Activated naive CD4-positive, alpha-beta T cell treated with anti-CD3 and anti-CD28 coated beads, Interleukin-2, amount 50 U/mL, for 72 hours (primary cell): ENCODE measurements around the gene H19. TPM values are rescaled to one million over a fixed set of nuclear protein-coding genes. Genes with fewer than 3 reads are reported as not detected.

Experiments
- ATAC-seq, 2 donors: fragments of 150-1000 bp; cut with Tn5 transposase; 2 replicates each; pipeline ENCODE4 v1.10.0; 2021; ENCODE audit warnings: mild to moderate bottlenecking in 2 of 2, moderate library complexity in 2 of 2
- DNase-seq, 2 donors: peaks; one replicate each; pipeline ENCODE4 v3.0.0; 2021 to 2022; ENCODE audit warnings: low spot score in 2 of 2
- H3K27ac Mint-ChIP-seq, 2 donors: one replicate each; pipeline ENCODE4 v1.8.0; 2022; ENCODE audit warnings: mild to moderate bottlenecking in 2 of 2, mixed read lengths in 2 of 2
- H3K36me3 Mint-ChIP-seq, 2 donors: one replicate each; pipeline ENCODE4 v1.8.0; 2022; ENCODE audit warnings: mixed read lengths in 2 of 2
- H3K9me3 Mint-ChIP-seq, 2 donors: one replicate each; pipeline ENCODE4 v1.8.0; 2022; ENCODE audit warnings: mixed read lengths in 2 of 2
- total RNA-seq, 2 donors: library from RNA; stranded (reverse); gene quantifications; one replicate each; pipeline ENCODE4 v1.2.3, GENCODE V29; 2022

Gene H19
- total RNA-seq, 2 donors from 2014 or later: 0.64 TPM; not detected in 1

DNA sequence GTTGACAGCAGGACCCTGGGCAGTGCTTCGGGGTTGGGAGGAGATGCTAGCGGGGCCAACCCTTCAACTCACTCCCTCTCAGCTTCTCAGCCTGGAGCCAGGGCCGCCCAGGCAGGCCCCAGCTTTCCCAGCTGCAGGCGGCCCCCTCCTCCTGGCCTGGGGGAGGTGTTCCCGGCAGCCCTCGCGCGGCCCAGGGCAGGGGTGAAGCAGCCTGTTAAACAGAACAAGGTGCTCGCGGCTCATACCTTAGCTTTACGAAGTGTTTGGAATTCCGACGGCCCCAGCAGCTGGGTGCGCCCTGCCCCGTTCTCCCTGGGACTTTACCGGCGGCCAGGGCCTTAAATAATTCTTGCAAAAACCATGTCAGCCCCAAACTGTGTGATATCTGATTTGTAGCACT is 33.3 kb downstream of the H19 start:
- Mint-ChIP-seq H3K27ac (no peak overlapping the region), H3K9me3 (no peaks in the 10 kb centered on the region), H3K36me3 (no peaks in the 10 kb centered on the region)
- DNase-seq (no peak), ATAC-seq (no peak)

DNA sequence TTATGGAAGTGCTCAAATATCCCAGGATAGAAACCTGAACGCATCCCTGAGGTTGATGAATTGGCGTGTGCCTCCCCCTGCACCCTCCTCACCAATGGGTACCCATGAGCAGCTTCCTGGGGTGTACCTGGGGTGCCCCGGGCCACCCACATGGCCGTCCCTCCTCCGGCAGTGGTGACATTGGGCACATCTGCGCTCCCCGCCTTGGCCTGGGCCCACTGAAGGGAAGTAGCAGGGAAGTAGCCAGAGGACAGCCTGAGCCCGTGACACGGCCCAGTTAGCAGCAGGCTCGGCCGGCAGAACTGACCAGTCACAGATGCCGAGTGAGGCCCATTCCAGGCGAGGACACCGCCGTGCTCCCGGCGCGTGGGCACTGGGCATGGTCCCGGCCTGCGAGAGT is 33.8 kb downstream of the H19 start:
- DNase-seq (no peak), ATAC-seq (no peak)
- no peaks in the 10 kb centered on the region for H3K9me3 Mint-ChIP-seq
- no peaks in the 10 kb centered on the region for H3K36me3 Mint-ChIP-seq
- H3K27ac Mint-ChIP-seq: no peak overlapping the region

DNA sequence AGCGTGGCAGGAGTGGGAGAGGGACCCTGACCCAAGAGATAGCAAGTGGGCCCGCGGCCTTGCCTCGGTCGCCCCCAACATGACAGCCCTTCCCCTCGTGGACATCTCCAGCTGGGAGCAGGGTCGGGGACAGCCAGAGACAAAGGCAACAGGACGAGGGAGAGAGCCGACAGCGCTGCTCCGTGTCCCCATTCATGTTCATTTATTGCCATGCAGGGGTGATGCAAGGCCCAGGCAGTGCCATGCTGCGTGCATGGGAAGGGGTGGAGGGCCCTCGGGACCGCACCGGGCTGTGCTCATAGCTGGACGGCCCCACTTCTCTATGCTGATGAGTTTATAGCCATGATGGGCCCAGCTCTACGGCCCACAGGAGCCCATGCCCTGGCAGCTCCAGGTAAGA is 37.9 kb downstream of the H19 start:
- Mint-ChIP-seq H3K36me3 (no peaks in the 10 kb centered on the region), H3K27ac (no peak overlapping the region), H3K9me3 (no peaks in the 10 kb centered on the region)
- ATAC-seq: no peak
- DNase-seq: no peak

DNA sequence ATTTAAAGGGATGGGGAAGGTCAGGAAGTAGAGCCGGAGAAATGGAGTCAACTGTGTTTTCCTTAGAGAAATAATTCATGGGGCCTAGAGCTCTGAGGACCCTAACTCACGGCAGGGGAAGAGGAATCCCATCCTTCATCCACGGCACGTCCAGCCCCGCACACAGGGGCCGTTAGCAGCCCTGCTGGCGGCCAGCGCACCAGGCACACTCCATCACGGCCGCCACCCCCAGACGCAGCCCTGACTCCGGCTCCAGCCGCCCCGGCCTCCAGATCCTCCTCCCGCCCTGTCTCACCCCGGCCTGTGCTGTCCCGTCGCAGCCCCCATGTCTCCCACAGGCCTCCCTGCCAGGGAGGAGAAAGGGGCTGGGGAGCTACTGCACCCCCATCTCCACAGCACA is 39.3 kb downstream of the H19 start:
- ATAC-seq: no peak
- Mint-ChIP-seq H3K9me3 (no peaks in the 10 kb centered on the region), H3K36me3 (no peaks in the 10 kb centered on the region), H3K27ac (no peak overlapping the region)
- no peak for DNase-seq

DNA sequence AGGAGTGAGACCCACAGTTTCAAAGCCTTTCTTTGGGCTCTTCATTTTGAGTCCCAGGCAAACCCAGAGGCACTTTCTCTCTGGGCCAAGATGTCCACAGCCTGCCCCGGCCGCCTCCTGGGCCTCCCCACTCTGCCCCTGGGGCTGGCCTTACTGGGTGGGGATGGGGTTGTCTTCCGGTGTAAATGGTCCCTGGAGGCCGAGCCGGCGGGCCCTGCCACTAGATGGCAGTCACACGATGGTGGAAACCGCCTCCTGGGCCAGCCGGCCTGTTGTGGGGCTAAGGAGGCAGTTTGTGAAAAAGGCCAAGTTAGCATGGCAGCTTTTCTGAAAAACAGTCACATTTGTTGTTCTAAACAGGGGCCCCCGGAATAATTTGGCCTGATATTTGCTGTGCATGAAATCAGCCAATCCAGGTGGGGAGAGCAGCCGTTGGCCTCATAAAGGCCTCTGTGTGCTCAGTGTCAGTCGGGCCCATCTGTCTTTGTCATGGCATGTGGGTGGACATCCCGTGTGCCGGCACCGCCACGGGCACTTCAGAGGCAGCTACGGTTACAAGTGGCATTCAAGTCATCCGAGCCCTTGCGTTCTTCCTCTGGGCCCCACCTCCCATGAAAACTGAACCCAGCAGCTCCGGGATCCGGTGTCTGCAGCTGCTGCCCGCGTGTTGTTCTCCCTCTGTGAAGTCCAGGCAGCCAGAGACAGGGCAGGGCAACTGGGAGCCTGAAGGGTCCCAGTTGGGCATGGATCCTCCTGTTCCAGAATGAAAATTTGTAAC is 44.0 kb downstream of the H19 start:
- DNase-seq: no peak
- peak; percentile 56 to 77 for ATAC-seq
- Mint-ChIP-seq H3K36me3 (no peaks in the 10 kb centered on the region), H3K9me3 (no peaks in the 10 kb centered on the region), H3K27ac (no peak overlapping the region)

DNA sequence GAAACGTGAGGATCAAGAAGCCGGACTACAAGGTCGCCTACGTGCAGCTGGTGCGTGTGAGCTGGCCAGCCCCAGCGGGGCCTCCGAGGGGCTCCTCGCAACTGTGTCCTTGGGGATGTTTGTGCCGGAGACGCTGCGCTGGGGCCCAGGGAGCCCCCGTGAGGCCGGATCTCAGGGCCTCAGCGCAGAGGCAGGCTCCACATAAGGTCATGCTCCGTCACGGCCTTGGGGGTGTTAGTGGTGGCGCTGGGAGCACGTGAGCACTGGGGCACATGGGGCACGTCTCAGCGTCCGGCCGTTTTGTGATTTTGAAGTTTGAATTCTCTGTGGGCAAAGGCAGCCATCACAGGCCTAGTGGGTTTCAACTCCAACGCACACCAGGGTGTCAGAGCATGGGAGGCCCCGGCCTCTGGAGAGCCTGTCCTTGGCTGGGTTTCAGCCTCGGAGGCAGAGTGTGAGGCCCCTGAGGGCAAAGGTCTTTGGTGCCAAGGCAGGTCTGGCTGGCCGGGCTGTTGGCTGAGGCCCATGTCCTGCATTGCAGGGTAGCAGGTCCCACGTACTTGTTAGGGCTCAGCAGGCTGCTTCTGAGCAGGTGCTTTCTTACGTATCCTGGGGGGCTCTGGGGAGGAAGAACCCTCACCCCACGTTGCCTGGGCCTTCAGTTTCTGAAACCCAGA is 44.7 kb downstream of the H19 start:
- no peaks in the 10 kb centered on the region for H3K9me3 Mint-ChIP-seq
- H3K36me3 Mint-ChIP-seq: no peaks in the 10 kb centered on the region
- ATAC-seq (no peak), DNase-seq (no peak)
- no peak overlapping the region for H3K27ac Mint-ChIP-seq

DNA sequence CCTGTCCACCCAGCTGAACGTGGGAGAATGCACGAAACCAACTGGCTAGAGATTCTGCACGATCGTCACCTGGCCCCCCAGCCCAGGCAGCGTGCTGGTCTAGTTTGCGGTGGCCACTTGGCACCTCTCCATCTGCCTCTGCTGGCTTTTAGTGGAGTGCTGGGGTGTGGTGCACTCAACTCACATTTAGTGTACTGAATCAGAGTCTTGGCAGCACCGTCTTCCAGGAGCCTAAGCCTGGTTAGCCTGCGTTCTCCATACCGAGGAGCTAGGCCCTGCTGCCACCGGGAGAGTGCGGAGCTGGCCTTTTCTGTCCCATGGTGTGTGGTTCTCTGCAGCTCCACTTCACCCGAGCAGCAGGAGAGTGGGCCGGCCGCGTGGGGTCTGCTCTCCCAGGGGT is 47.7 kb downstream of the H19 start:
- H3K9me3 Mint-ChIP-seq: no peaks in the 10 kb centered on the region
- ATAC-seq: no peak
- no peaks in the 10 kb centered on the region for H3K36me3 Mint-ChIP-seq
- H3K27ac Mint-ChIP-seq: no peak overlapping the region
- DNase-seq: no peak

DNA sequence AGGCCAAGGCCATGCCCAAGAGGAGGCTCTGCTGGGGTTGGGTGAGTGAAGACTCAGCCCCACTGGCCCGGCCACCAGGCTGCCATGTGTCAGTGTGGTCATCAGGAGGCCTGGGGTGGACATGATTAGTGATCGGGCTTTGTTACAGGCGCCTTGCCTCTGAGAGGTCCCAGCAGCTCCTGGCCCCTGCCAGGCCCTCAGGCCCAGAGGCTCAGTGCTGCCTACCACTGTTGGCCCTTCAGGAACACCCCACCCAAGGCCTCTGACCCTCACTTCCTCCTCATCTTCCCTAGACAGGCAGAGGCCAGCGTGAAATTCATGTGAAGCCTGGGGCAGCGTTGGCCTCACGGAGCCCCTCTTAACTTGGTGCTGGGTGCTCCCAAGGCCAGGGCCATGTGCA is 48.3 kb downstream of the H19 start:
- no peaks in the 10 kb centered on the region for H3K36me3 Mint-ChIP-seq
- no peak overlapping the region for H3K27ac Mint-ChIP-seq
- ATAC-seq: no peak
- DNase-seq: no peak
- H3K9me3 Mint-ChIP-seq: no peaks in the 10 kb centered on the region

DNA sequence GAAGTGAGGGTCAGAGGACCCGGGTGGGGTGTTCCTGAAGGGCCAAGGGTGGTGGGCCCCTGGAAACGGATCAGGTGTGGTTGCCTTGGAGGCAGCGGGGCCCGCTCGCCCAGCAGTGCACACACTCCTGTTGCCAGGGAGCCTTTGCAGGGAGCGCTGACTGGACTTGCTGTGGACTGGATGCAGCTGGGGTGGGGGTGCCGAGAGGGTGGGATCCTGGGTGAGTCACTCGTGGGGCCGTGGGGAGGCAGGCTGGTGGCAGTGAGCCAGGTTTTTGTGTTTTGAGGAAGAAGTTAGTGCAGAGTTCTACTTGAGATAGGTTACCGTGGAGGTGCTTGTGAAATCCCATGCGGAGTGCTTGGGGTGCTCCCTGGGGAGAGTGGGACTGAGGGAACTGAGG is 49.3 kb downstream of the H19 start:
- ATAC-seq: no peak

DNA sequence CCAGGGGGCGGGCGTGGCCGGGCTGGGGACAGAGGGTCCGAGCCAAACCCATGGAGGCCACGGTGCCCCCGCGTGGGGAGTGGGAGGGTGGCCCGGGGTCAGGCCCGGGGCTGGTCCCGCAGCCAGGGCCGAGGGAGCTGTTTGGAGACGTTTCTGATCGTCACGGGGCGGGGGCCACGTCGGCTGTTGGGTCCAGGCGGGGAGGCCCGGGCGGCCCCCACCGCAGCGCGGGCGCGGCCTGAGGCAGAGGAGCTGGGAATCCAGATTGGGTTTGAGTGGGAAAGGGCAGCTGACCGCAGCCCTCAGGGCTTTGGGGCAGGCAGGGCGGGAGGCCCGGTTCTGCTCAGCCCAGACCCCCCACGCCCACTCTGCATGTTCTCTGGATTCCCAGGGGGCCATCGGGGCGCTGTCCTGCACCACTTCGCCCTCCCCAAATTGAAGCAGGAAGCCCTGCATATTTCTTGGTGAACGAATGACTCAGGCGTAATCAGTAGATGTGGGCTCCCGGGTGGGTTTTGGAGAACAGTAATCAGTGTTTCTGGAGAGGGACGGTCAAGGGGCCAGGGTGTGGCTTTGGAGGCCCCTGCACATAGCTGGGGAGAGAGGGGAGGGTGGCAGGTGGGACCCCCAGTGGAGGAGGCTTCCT is 49.9 kb downstream of the H19 start:
- peak; percentile 25 to 67 for ATAC-seq
- Mint-ChIP-seq H3K36me3 (no peaks in the 10 kb centered on the region), H3K27ac (no peak overlapping the region), H3K9me3 (no peaks in the 10 kb centered on the region)
- no peak for DNase-seq

More for the DNA sequence above, 49.3 kb downstream of the H19 start:
- Mint-ChIP-seq H3K36me3 (no peaks in the 10 kb centered on the region), H3K27ac (no peak overlapping the region), H3K9me3 (no peaks in the 10 kb centered on the region)
- no peak for DNase-seq

DNA sequence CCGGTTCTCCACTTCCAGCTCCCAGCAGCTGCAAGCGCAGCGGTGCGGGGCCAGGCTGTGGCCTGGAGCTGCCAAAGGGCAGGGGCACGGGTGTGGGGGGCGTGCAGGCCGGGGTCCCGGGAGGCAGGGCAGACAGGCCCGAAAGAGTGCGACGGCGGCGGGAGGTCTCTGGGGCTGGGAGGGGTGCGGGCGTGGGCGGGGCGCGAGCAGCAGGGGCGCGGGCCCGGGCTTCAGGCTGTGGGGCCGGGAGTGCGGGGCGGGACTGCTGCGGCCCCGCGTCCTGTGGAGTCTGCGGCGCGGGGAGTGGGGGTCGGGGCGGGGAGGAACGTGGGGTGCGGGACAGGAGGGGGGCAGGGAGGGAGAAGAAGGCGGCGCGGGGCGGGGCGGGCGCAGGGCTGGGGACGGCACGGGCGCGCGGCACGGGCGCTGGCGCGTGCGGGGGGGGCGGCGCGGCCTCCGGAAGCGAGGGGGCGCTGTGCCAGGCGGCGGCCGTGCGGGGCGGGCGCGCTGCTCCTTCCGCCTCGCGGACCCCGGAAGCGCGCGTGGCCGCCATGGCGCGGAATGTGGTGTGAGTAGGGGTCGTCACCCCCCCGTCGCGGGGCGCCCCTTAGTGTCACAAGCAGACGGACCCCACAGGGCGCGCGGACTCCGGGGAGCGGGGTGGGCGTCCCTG is 50.7 kb downstream of the H19 start, which contains the start of gene MRPL23:
MRPL23 (plus strand) TSS at position 521 of the 673 bp plus-strand sequence; CDS start at position 552, 31 bp downstream.
- peak in 1 of 2 donors; percentile 52 for DNase-seq
- peak; percentile 76 to 86 for ATAC-seq
- Mint-ChIP-seq H3K27ac (no peak within 1 kb of the TSS), H3K9me3 (no peaks in the 10 kb centered on the region), H3K36me3 (no peaks in the 10 kb centered on the region)

Other genes with a start within 250 kb of the H19 start
- gene IFITM10, start 247.2 kb downstream of the H19 start, total RNA-seq: 1 to 10 TPM; 1.2 to 1.8 TPM
- gene CTSD, start 233.9 kb downstream of the H19 start, total RNA-seq: 10 to 100 TPM; 47.2 to 55.7 TPM
- gene SYT8, start 162.9 kb downstream of the H19 start, total RNA-seq: not detected
- not detected for gene TNNI2, start 158.9 kb downstream of the H19 start, total RNA-seq
- 100 to 1,000 TPM; 102 to 263 TPM for gene LSP1, start 144.8 kb downstream of the H19 start, total RNA-seq
- gene PRR33, start 105.9 kb downstream of the H19 start, total RNA-seq: under 1 TPM; 0.12 to 0.20 TPM
- gene TNNT3, start 78.1 kb downstream of the H19 start, total RNA-seq: 10 to 100 TPM; 10.3 to 12.9 TPM
- gene MRPL23, start 50.5 kb downstream of the H19 start, total RNA-seq: 100 to 1,000 TPM in 1 of 2 donors, 10 to 100 TPM in 1; 96.4 to 132 TPM
- 1 to 10 TPM in 1 of 2 donors, under 1 TPM in 1; 0.31 to 2.0 TPM for gene IGF2, start 141.5 kb upstream of the H19 start, total RNA-seq
- not detected for gene INS, start 163.4 kb upstream of the H19 start, total RNA-seq
- gene TH, start 174.0 kb upstream of the H19 start, total RNA-seq: not detected